Mucosa of descending colon (tissue), 3 donors: ENCODE data around the gene RTN4R. TPM values are rescaled to one million over a fixed set of nuclear protein-coding genes. Genes with fewer than 3 reads are reported as not detected.
"Not testable (repeated sequence)": the region's sequence is repeated elsewhere in the genome, so short reads cannot be mapped to it uniquely, and the experiment has no call there.

Experiments
- ATAC-seq: fragments of 200-7000 bp; cut with Tn5 transposase; one replicate; pipeline ENCODE4 v1.9.1; 2020; ENCODE audit warnings: mild to moderate bottlenecking, moderate library complexity
- DNase-seq, 3 donors: peaks; one replicate each; pipeline ENCODE4 v3.0.0-alpha.2; 2020
- H3K36me3 ChIP-seq: fragments of 200-600 bp; one replicate; pipeline ENCODE4 v1.8.0; 2021; ENCODE audit warnings: low read depth, mild to moderate bottlenecking
- H3K4me1 ChIP-seq: fragments of 200-600 bp; one replicate; pipeline ENCODE4 v1.8.0; 2021; ENCODE audit warnings: low read depth, mild to moderate bottlenecking
- H3K4me3 ChIP-seq: fragments of 200-600 bp; one replicate; pipeline ENCODE4 v1.8.0; 2021; ENCODE audit warnings: mild to moderate bottlenecking
- H3K9me3 ChIP-seq: fragments of 200-600 bp; one replicate; pipeline ENCODE4 v1.8.0; 2021; ENCODE audit warnings: mild to moderate bottlenecking
- intact Hi-C, 2 donors: fragments of 100-400 bp; cut with DNase I in 1 of 2; cut with micrococcal nuclease in 1 of 2; formaldehyde crosslinking; loops; one replicate each; pipeline versions ENCODE4 v1.11.0 to v1.11.1; 2022; cut with DNase I, micrococcal nuclease
- total RNA-seq, 3 donors: library from RNA; stranded (reverse); fragmentation: NEBNext Ultra II Directional in 2 of 3; extraction: Animal tissue kit (Norgen Biotek cat#: 25700) in 2 of 3; gene quantifications; one replicate each; pipeline versions ENCODE4 v1.2.1 to v1.2.4, GENCODE V29; 2021 to 2023
- TF ChIP-seq, protein P1 (sequence below): fragments of 200-600 bp; IDR thresholded peaks from one replicate; pipeline ENCODE4 v1.8.0; 2022; ENCODE audit warnings: antibody characterized with exemption, mild to moderate bottlenecking
- donor health status: DM: no; HTN: no; CAD: no; lungs with moderate emphysema.
- donor health status: DM: no; HTN: no; CAD: no.
- donor health status: DM: no; HTN: yes; CAD: no.

RTN4R gene
- total RNA-seq, 3 donors from 2014 or later = 1.6 to 3.5 (median 2.5) TPM

DNA sequence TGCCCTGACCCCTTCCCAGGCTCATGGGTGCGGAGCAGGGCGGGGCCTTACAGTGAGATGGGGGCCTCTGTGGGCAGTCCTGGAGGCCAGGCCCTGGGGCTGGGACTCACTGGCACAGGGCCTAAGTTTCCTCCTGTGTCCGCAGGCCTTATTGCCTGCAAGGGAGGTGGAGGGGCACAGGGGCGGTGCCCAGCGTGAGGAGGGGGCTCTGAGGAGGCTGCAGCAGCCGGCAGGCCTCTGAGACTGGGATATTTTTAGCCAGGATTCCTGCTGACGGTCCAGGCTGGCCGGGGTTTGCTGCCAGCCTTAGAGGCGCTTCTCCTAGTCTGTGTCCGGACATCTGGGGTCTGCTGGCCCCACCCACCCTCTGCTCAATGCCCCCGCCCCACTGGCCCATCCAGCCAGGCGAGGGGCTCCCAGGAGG, 5.7 kb upstream of the RTN4R start:
- Histone ChIP-seq H3K36me3 (no peaks in the 10 kb centered on the region), H3K4me1 (no peaks in the 10 kb centered on the region), H3K9me3 (no peaks in the 10 kb centered on the region), H3K4me3 (no peak overlapping the region)
- DNase-seq (no peak), ATAC-seq (no peak)
- TF ChIP-seq, protein P1, sequence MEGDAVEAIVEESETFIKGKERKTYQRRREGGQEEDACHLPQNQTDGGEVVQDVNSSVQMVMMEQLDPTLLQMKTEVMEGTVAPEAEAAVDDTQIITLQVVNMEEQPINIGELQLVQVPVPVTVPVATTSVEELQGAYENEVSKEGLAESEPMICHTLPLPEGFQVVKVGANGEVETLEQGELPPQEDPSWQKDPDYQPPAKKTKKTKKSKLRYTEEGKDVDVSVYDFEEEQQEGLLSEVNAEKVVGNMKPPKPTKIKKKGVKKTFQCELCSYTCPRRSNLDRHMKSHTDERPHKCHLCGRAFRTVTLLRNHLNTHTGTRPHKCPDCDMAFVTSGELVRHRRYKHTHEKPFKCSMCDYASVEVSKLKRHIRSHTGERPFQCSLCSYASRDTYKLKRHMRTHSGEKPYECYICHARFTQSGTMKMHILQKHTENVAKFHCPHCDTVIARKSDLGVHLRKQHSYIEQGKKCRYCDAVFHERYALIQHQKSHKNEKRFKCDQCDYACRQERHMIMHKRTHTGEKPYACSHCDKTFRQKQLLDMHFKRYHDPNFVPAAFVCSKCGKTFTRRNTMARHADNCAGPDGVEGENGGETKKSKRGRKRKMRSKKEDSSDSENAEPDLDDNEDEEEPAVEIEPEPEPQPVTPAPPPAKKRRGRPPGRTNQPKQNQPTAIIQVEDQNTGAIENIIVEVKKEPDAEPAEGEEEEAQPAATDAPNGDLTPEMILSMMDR = no peak
- intact Hi-C loops = loop anchor here in 1 of 2 donors (10.0 kb wide), 1 partner anchor 119 kb away; the partner anchor contains the start of gene CCDC188

DNA sequence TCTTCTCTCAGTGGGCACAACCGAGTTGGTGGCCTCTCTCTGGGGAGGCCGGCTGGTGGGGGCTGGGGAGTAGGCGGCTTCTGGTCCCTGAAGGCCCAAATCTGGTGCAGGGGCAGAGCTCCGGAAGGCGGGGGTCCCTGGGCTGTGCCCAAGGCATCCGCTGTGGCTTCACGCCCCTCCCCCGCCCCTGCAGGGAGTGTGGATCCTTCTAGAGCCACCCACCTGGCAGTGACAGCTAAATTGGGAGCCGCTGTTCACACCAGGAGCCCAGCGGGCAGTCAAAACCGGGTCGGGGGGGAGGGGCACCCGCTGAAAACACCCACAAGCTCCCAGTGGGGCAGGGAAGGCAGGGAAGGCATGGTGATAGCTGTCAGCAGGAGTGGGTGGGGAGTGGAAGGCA, 4.6 kb upstream of the RTN4R start:
- peaks cover 3% of the 10 kb centered on the region for H3K4me1 ChIP-seq
- DNase-seq (no peak), ATAC-seq (no peak)
- H3K36me3 ChIP-seq = no peaks in the 10 kb centered on the region
- TF ChIP-seq, protein P1 = no peak
- H3K4me3 ChIP-seq = no peak overlapping the region
- intact Hi-C loops = loop anchor here in 1 of 2 donors (10.0 kb wide), 1 partner anchor 118 kb away; the partner anchor contains the start of gene CCDC188
- no peaks in the 10 kb centered on the region for H3K9me3 ChIP-seq

DNA sequence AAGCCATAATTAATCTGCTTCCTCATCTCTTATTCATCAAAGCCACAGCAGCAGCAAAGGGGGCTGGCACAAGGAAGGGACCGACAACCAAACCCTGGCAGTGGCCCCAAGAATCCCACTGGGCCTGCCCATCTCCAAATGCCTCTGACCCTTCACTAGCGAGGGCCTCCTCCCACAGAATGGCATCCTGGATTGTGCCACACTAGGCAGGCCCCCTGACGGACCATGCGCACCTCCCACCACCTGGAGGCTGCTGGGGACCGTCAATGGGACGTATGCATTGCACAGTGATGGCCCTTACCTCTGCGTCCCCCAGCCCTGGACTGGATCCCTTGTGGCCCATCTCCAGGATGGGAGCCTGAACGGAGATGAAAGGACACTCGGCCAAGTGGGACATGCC, 4.1 kb upstream of the RTN4R start:
- DNase-seq (no peak), ATAC-seq (no peak)
- no peak overlapping the region for H3K4me3 ChIP-seq
- H3K4me1 ChIP-seq = peaks cover 7% of the 10 kb centered on the region
- intact Hi-C loops = loop anchor here in 1 of 2 donors (10.0 kb wide), 1 partner anchor 117 kb away; the partner anchor contains the start of gene CCDC188
- TF ChIP-seq, protein P1 = no peak
- no peaks in the 10 kb centered on the region for H3K36me3 ChIP-seq
- H3K9me3 ChIP-seq = no peaks in the 10 kb centered on the region

DNA sequence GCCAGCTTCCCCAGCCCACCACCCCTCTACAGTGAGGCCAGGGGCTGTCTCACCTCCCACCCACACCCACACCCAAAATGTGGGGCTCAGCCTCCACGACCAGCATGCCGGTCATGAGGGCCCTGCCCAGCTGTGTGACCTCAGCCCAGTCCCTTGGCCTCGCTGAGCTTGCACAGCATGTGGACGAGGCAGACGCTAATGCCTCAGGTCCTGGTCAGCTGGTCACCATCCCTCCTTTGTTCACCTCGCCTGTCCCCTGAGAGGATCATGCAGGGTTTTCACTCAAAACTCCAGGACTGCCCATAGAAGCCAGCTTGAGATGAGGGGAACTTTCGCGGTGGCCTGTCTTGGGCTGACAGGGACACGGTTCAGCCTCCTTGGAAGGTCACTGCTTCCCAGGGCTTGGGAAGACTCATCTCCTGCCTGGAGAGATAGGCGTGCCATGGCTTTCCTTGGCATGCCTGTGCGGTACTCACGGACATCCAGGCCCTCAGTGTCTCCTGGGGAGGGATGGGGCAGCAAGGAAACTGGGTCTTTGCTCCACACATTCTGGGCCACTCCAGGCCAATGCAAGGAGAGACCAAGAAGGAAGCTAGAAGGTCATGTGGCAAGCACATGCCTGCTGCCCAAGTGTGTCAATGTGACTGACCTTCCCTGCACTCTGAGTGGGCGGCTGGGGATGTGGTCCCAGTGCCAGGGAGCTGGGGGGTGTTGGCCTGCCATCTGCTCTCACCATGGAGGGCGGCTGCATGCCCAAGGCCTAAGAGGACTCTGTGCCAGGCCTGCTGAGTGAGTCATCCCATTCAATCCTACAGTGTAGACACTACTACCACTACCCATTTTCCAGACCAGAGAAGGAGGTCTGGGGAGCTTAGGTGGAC, 3.2 kb upstream of the RTN4R start:
- Histone ChIP-seq H3K4me1 (peaks cover 8% of the 10 kb centered on the region), H3K9me3 (no peaks in the 10 kb centered on the region), H3K4me3 (no peak overlapping the region), H3K36me3 (no peaks in the 10 kb centered on the region)
- TF ChIP-seq, protein P1 = no peak
- intact Hi-C loops = loop anchor here in 1 of 2 donors (10.0 kb wide), 1 partner anchor 117 kb away; the partner anchor contains the start of gene CCDC188
- DNase-seq (no peak), ATAC-seq (no peak)

DNA sequence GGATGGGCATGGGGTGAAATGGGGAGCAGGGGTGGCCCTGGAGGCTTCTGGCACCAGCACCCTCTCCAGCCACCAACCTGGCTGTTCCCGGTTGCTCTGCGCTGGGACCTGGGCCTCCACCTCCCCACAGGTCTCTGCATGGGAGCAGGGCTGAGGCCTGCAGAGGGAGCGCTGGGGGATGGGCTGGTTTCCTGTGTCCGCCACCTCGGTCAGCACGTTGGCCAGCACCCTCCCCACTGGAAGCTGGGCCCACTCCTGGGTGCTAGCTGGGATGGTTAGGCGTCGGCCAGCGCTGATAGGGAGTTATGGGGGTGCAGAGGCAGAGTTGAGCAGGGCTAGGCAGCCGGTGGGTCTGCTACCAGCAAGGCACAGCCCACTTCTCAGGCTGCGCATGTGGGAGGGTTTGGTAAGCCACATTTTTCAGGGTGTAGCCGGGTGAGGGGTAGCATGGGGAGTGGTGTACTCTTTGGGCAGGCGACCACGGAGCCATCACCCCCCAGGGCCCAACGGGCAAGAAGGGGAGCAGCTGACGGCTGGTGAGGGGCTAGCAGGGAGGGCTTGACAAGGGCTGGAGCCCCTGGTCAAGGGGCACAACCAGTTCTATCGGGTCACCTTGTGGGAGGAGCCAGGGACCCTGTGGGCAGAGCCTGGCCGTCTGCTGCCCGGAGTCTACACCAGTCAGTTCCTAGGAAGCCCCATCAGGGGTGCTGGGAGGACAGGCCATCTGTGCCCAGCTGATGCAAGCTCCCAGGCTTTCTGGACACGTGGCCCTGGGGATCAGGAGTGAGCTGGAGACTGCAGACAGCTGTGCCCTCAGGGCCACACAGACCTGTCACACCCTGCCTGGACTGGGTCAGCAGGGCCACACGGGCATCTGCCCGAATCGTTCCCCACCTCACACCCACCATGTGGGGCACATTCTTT, 2.3 kb upstream of the RTN4R start:
- DNase-seq, H3K9me3 ChIP-seq, H3K36me3 ChIP-seq, ATAC-seq, H3K4me1 ChIP-seq, H3K4me3 ChIP-seq: not testable (repeated sequence)
- intact Hi-C loops = loop anchor here in 1 of 2 donors (10.0 kb wide), 1 partner anchor 116 kb away; the partner anchor contains the start of gene CCDC188

DNA sequence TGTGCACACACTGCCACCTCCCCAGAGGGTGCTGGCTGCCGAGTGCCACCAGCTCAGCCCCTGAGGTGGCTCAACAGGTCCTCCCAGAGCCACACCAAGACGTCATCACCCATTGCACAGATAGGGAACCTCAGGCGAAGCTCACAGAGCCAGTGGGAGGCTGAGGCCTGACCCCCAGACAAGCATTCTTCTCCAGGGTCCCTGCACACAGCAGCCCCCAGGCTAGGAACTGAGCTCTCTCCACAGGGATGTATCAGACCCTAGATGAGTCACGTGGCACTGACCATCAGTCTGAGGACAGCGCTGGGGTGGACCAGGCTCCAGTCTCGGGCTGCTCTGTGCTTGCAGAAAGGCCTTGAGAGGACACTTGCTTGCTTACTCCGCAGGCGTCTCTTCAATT, 1.6 kb upstream of the RTN4R start:
- intact Hi-C loops = loop anchor here in 1 of 2 donors (10.0 kb wide), 1 partner anchor 115 kb away; the partner anchor contains the start of gene CCDC188
- DNase-seq, H3K4me1 ChIP-seq, ATAC-seq, H3K9me3 ChIP-seq, H3K4me3 ChIP-seq, H3K36me3 ChIP-seq: not testable (repeated sequence)

DNA sequence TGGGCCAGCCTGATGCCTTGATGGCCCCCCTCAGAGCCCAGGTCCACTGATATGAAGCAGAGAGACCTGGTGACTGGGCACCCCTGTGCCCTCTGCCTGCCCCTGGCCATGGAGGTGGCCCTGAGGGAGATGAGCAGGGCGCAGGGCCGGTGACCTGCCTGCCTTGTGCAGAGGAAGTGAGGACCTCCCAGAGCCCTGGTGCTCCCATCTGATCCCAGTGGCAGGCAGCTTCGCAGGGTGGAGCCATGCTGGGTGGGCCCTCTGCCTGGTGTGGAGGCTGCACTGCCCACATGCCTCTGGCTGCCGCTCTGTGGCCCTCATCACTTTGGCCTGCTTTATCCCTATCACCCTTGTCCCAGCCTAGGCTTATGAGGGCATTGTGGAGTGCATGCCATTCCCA, 1.1 kb upstream of the RTN4R start:
- H3K36me3 ChIP-seq, H3K9me3 ChIP-seq, intact Hi-C loops, ATAC-seq, DNase-seq, H3K4me1 ChIP-seq, H3K4me3 ChIP-seq: not testable (repeated sequence)
